ELR (cell line): ENCODE measurements around the gene PRPH.
"Not testable (repeated sequence)": the region's sequence is repeated elsewhere in the genome, so short reads cannot be mapped to it uniquely, and the experiment has no call there.

Experiments used
- DNase-seq: peaks from one replicate; pipeline ENCODE4 v3.0.0-alpha.2; 2015; ENCODE audit warnings: low read depth

Gene PRPH

DNA sequence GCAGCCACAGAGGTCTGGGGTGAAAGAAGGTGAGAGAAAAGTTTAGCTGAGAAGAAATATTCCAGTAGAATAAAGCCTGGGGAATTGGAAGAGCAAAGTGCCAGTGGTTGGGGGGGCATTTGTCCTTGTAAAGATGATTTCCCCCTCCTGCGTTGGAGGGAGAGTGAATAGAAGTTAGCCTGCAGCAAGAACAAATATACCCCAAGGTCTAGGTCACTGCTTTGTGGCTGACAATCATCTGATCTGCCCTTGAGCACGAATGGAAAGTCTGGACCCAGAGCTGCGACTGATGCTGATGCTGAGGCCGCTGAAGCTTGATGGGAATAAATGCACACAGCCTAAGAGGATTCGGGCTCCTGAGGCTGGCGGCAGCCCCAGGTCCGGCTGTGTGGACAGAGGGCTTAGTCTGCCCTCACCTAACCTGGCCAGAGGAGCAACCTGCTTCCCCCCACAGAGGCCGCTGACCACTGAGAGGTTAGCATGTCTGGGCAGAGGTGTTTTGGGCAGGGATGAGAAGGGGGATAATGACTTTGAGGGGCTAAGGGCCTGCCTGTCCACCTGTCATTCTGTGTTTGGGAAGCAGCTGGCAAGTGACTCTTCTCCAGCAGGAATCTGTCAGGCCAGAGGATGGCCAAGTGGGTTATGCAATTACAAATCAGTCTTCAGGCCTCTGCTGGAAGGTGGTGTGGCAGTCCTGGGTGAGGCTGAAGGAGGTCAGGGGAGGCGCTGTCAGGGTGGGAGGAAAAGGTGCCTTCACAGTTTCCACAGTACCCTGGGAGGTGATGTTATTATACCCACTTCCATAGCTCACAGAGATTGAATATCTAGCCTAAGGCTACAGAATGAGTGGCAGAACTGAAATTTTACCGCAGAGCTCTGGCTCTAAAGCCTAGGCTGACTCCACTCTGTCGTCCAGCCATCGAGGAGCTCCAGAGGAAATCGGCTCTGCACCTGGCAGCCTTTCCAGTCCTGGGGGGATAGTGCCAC is 18.4 kb upstream of the PRPH start:
- no peak for DNase-seq

DNA sequence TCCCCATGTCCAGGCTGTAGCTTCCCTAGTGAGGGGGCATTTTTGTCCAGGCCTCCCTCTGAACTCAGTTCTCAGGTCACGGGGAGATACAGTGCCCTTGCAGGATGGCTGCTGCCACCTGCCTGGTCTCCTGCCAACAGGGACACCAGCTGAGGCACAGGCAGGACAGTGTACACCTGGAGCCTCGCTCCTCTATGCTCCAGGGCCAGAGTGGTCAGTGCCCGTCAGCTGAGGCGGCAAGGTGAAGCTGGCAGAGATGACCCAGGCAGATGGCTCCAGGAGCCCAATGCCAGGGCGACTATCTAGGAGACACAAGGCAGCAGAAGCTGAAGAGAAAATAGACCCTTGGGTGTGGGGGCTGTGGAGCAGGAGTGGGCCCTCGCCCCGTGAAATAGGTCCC is 17.5 kb upstream of the PRPH start:
- DNase-seq = no peak

GRCh38 chr12:49279706-49280159 is 15.2 kb upstream of the PRPH start:
- no peak for DNase-seq

DNA sequence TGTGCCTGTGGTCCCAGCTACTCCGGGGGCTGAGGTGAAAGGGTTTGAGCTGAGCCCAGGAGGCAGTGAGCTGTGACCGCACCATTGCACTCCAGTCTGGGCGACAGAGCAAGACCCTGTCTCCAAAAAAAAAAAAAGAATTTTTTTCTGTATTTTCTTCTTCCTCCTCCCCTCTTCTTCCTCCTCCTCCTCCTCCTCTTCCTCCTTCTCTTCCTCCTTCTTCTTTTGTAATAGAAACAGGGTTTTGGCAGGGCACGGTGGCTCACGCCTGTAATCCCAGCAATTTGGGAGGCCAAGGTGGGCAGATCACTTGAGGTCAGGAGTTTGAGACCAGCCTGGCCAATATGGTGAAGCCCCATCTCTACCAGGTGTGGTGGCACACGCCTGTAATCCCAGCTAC is 14.4 kb upstream of the PRPH start:
- not testable (repeated sequence) for DNase-seq

DNA sequence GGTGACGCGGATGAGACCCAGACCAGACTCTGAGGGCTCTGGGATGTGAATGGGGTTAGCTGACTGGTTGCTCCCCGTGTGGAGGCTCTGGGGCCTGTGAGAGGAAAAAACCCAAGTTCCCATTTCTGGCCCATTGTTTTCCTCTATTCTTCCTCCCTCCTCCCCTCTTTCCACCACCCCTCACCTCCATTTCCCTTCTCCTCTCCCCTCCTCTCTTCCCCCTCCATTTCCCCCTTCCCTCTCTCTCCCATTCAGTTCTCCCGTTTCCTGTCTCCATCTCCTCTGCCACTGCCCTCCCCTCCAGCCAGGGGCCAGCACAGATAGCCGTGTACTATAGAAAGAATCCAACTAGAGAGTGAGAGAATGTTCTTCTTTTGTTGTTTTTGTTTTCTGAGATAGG is 12.6 kb upstream of the PRPH start:
- DNase-seq = no peak

GRCh38 chr12:49282740-49283375 is 12.1 kb upstream of the PRPH start:
- DNase-seq = peak; percentile 62

- DNase-seq = no peak
Measured at GRCh38 chr12:49283541-49284429, 11.2 kb upstream of the PRPH start.

GRCh38 chr12:49284672-49285071 is 10.3 kb upstream of the PRPH start:
- DNase-seq = no peak

- DNase-seq = no peak
Measured at GRCh38 chr12:49287876-49288275, 7.1 kb upstream of the PRPH start.

GRCh38 chr12:49288412-49288853 is 6.5 kb upstream of the PRPH start:
- DNase-seq = peak; percentile 70

DNA sequence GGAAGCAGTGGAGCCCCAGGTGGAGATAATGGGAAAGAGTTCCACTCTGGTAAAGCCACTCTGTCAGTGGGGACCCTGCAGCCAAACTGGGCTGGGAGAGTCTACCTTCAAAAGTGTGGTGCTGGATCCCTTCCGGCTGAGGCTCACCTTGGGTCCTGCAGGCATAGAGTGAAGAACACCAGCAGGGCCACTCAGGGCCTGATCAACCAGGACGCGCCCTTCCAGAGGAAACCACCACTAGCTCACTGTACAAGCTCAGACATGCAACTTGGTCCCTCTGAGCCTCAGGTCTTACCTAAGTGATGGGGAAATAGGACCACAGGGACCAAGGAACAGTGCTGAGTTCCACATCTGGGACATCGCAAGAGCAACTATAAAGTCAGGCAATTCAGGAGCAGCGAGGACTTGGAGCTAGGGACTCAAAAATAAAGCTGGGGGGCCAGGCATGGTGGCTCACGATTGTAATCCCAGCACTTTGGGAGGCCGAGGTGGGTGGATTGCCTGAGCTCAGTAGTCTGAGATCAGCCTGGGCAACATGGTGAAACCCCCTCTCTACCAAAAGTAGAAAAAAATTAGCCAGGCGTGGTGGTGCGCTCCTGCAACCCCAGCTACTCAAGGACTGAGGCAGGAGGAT is 5.9 kb upstream of the PRPH start:
- no peak for DNase-seq

DNA sequence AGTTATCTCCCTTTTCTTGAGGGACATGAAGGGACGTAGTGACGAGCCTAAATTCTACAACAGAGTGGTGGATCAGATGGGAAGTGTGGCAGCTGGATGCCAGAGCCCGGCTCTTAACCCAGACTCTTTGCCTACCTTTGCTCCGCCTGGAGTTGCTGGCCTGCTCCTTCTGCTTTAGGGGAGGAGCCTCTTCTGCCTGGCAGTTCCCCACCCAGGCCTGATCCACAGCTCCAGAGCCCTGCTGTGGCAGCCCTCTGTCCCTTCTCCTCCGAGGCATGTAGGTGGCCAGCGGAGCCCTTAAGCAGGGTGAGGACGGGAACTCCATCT is 2.3 kb upstream of the PRPH start:
- DNase-seq = no peak

DNA sequence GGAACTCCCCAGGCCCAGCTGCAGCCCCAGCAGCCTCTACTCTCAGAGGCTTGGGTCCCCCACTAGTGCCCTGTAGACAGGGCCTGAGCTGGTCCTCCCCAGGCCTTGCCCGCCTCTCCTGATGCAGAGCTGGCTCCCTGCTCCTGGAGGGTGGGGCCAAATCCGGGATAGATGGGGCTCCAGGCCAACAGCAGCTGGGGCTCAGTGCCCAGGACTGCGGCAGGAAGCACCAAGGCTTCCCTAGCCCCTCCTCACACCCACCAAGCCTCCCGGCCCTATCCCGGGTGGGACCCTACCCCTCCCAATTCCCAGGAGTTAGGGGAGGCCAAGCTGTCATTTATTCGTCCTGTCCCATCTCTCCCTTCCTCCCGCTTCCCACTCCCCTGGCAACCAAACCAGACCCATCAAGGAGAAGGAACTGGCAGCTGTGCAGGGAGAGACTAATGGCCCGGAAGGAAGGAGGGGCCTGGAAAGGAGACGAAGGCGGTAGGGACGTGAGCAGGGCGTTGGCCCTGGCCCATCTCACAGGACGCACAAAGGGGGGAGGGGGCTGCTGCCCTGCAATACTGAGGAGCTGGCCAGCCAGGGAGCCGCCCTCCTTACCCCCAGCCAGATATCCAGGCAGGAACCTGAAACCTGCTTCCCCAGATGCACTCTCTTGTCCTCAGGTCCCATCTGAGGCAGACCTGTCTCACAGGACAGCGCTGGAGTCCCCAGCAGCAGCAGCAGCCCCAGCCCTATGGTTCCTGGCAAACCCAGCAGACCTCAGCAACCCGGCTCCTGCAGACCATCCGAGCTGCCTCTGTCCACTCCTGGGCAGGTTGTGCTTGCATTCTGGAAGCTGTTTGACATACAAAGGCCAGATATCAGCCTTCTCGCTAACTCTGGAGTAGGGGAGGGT is 1.6 kb upstream of the PRPH start:
- DNase-seq = no peak

DNA sequence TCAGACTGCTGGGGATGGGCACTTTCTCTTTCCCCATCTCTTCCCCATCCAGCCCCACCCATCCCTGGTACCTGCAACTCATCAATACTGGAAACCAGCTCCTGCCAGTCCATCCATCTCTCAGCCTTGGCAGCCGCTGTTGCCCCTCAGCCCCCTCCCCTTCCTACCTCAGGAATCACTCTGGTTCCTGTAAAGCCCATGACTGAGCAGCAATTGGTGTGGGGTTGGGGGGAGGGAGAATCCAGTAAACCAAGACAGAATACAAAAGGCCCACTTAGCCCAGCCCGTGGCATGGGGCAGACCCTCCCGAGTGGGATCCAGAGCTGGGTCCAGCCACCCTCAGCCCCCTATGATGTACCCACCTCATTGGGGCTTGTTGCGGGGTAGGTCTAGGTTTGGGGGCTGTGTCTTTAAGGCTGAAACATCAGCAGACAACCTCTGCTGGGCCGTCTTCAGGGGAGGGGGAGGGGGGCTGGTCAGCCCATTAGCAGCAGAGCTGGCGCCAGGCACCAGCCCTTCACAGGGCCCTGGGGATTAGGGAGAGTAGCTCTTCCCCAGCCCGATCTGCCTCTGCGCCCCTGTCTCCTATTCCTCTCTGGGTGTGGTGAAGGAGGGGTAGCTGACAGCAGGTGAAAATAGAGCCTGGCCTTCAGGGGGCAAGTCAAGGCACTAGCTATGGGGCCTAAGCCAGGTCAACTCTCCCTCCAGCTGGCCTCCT is 702 bp upstream of the PRPH start:
- DNase-seq = no peak

- no peak for DNase-seq
Measured at GRCh38 chr12:49294804-49295081, 204 bp upstream of the PRPH start.

DNA sequence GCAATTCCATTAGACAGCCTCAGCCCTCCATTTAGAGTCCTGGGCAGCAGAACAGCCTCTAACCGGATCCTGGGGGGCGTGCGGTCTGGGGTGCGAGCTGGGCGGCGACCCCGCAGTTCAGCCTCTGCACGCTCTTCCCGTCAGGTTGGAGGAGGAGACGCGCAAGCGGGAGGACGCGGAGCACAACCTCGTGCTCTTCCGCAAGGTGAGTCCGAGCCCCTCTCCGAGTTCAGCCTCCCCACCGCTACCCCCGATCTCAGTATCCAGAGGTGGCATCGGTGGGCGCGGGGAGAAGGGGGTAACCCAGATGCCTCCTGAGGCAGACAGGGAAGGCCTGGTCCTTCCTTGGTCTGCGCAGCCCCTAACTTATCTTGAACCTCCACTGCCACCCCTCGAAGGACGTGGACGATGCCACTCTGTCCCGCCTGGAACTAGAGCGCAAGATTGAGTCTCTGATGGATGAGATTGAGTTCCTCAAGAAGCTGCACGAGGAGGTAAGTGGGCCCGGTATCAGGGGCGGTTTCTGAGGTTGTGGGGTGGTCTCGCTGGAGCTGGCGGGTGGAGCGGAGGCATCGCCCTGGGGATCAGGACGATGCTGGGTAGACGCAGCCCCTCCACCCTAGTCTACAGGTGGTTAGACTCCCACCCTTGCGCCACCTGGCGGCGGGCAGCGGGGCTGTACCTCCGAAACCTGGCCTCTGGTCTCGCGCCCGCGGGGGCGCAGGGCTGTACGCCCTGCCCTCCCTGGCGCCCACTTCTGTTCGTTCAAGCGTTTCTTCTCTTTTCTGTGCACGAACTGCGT is 1.3 kb downstream of the PRPH start:
- DNase-seq = peak; percentile 51

DNA sequence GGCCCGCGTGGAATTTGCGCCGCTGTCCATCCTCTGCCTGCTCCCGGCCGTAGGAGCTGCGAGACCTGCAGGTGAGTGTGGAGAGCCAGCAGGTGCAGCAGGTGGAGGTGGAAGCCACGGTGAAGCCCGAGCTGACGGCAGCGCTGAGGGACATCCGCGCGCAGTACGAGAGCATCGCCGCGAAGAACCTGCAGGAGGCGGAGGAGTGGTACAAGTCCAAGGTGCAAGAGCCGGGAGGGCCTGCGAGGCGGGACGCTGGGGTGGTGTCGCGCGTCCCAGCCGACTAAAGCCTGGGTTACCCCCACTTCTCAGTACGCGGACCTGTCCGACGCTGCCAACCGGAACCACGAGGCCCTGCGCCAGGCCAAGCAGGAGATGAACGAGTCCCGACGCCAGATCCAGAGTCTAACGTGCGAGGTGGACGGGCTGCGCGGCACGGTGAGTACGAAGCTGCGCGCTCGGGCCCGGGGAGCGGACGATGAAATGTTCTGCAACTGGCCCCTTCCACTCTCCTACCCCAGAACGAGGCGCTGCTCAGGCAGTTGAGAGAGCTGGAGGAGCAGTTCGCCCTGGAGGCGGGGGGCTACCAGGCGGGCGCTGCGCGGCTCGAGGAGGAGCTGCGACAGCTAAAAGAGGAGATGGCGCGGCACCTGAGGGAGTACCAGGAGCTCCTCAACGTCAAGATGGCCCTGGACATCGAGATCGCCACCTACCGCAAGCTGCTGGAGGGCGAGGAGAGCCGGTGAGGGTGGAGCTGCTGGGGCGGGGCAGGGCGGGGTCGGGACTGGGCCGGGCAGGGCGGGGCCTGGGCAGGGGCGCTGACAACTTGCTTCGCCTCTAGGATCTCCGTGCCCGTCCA is 2.1 kb downstream of the PRPH start:
- peak; percentile 72 for DNase-seq

DNA sequence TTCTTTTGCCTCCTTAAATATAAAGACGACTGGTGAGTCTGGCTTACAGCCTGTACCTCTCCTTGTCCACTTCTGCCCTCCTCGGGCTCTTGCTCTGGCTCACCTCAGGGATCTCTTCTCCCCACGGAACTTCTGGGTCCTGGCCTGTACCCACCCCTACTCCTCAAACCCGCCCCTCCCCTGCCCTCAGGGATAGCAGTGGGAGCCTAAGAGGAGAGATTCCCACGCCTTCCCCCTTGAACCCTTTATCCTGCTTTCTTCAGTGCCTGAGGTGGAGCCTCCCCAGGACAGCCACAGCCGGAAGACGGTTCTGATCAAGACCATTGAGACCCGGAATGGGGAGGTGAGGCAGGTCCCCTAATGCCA is 2.7 kb downstream of the PRPH start:
- no peak for DNase-seq

DNA sequence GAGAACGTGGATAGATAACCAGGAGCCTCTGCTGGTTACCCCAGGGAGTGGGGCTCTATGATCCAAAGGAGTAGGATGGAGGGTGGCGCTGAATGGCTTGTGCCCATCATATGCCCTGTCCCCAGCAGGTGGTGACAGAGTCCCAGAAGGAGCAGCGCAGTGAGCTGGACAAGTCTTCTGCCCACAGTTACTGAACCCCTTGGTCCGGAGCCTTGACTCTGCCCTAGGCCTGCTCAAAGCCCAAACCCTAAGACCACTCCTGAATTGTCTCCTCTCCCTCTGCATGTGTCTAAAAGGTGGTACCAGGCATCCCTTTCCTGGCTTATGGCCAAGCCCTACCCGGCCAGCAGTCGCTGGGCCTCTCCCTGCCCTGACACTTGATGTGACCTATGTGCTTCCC is 3.2 kb downstream of the PRPH start:
- DNase-seq = peak; percentile 28
